ENCODE data around the gene DOC2A. TPM values are rescaled to one million over a fixed set of nuclear protein-coding genes. Genes with fewer than 3 reads are reported as not detected.

Gene DOC2A
- total RNA-seq, 1 donor from 2014 or later, result 2.2 TPM

DNA sequence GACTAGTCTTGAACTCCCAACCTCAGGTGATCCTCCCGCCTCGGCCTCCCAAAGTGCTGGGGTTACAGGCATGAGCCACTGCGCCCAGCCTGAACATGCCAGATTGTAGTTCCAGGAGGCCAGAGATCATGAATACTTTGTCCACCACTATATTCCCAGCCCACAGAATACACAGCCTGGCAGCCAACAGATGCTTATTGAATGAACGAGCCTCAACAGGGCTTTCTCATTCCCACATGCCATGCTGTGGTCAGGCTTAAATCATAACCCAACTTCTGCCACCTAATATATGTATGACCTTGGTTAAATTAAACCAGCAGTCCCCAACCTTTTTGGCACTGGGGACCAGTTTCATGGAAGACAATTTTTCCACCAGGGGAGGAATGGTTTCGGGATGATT, 52.1 kb downstream of the DOC2A start:
- Histone ChIP-seq H3K27ac (no peak overlapping the region), H3K4me1 (peaks cover 16% of the 10 kb centered on the region), H3K4me3 (no peak overlapping the region), H3K9me3 (no peaks in the 10 kb centered on the region), H3K27me3 (no peaks in the 10 kb centered on the region), H3K36me3 (no peaks in the 10 kb centered on the region)
- no peak for DNase-seq (ENCODE audit: extremely low spot score in 2 of 2)
- no peak for TF ChIP-seq POLR2AphosphoS5 (IDR thresholded peaks at IDR 0.05; ENCODE audit: insufficient read depth in 1 of 2, low read depth in 1 of 2)
- intact Hi-C loops (cut with DNase I), result loop anchor here (10.0 kb wide), 1 partner anchor 104 kb away; no protein-coding TSS in a partner anchor

Other genes with a start within 250 kb of the DOC2A start
- gene ZG16, start 232.8 kb downstream of the DOC2A start, total RNA-seq, result not detected
- 18.9 TPM for gene KIF22, start 220.3 kb downstream of the DOC2A start, total RNA-seq
- 87.7 TPM for gene MAZ, start 204.5 kb downstream of the DOC2A start, total RNA-seq
- 20.4 TPM for gene PRRT2, start 198.8 kb downstream of the DOC2A start, total RNA-seq
- gene PAGR1, start 194.9 kb downstream of the DOC2A start, total RNA-seq, result 23.6 TPM
- 111 TPM for gene MVP, start 190.6 kb downstream of the DOC2A start, total RNA-seq
- 89.4 TPM for gene CDIPT, start 147.8 kb downstream of the DOC2A start, total RNA-seq
- 15.7 TPM for gene SEZ6L2, start 111.5 kb downstream of the DOC2A start, total RNA-seq
- gene ASPHD1, start 110.5 kb downstream of the DOC2A start, total RNA-seq, result not detected
- gene KCTD13, start 84.8 kb downstream of the DOC2A start, total RNA-seq, result 20.4 TPM
- 85.7 TPM for gene TMEM219, start 48.9 kb downstream of the DOC2A start, total RNA-seq
- 33.1 TPM for gene TAOK2, start 37.2 kb downstream of the DOC2A start, total RNA-seq
- 7.1 TPM for gene HIRIP3, start 15.4 kb downstream of the DOC2A start, total RNA-seq
- 32.7 TPM for gene INO80E, start 14.8 kb downstream of the DOC2A start, total RNA-seq
- gene C16orf92, start 12.2 kb upstream of the DOC2A start, total RNA-seq, result not detected
- 0.98 TPM for gene TLCD3B, start 20.2 kb upstream of the DOC2A start, total RNA-seq
- 810 TPM for gene ALDOA, start 54.7 kb upstream of the DOC2A start, total RNA-seq
- gene PPP4C, start 65.0 kb upstream of the DOC2A start, total RNA-seq, result 60.4 TPM
- 6.4 TPM for gene TBX6, start 80.9 kb upstream of the DOC2A start, total RNA-seq
- gene YPEL3, start 85.2 kb upstream of the DOC2A start, total RNA-seq, result 116 TPM
- 6.9 TPM for gene GDPD3, start 102.5 kb upstream of the DOC2A start, total RNA-seq
- 104 TPM for gene MAPK3, start 112.2 kb upstream of the DOC2A start, total RNA-seq
- 51.1 TPM for gene CORO1A, start 172.6 kb upstream of the DOC2A start, total RNA-seq
- 292 TPM for gene BOLA2B, start 182.6 kb upstream of the DOC2A start, total RNA-seq
- gene SLX1A, start 182.8 kb upstream of the DOC2A start, total RNA-seq, result 48.9 TPM
- gene SULT1A3, start 188.2 kb upstream of the DOC2A start, total RNA-seq, result 10.8 TPM
- 0.25 TPM for gene NPIPB13, start 237.5 kb upstream of the DOC2A start, total RNA-seq